ENCODE results near the gene TAS2R43.
"Not testable (repeated sequence)": the region's sequence is repeated elsewhere in the genome, so short reads cannot be mapped to it uniquely, and the experiment has no call there.

Gene TAS2R43

GRCh38 chr12:11092128-11092527 is at the start of gene TAS2R43:
Gene TAS2R43, minus strand, starts transcription at chr12:11092313. Its CDS starts 84 bp downstream, at chr12:11092229.
- Histone ChIP-seq H3K9ac (ENCODE audit: low read depth, low read length) (no peak within 1 kb of the TSS), H3K27me3 (ENCODE audit: control insufficient read depth, insufficient read depth, low read length) (no peaks in the 10 kb centered on the region), H3K9me3 (ENCODE audit: control insufficient read depth, insufficient read depth, low read length) (no peaks in the 10 kb centered on the region), H3K4me1 (ENCODE audit: control insufficient read depth, insufficient read depth, low read length) (no peaks in the 10 kb centered on the region), H3K27ac (ENCODE audit: low read depth, low read length) (no peak within 1 kb of the TSS), H3K36me3 (ENCODE audit: control insufficient read depth, insufficient read depth, low read length) (0 out of 2 replicates have a peak, but pooled peaks cover 2% of the 10 kb centered on the region), H3K4me3 (ENCODE audit: low read depth, low read length) (no peak within 1 kb of the TSS)

- no peak overlapping the region for H3K27ac ChIP-seq (ENCODE audit: low read depth, low read length)
- no peaks in the 10 kb centered on the region for H3K36me3 ChIP-seq (ENCODE audit: control insufficient read depth, insufficient read depth, low read length)
- no peaks in the 10 kb centered on the region for H3K9me3 ChIP-seq (ENCODE audit: control insufficient read depth, insufficient read depth, low read length)
- H3K9ac ChIP-seq (ENCODE audit: low read depth, low read length), result no peak overlapping the region
- no peak overlapping the region for H3K4me3 ChIP-seq (ENCODE audit: low read depth, low read length)
- no peaks in the 10 kb centered on the region for H3K27me3 ChIP-seq (ENCODE audit: control insufficient read depth, insufficient read depth, low read length)
- no peaks in the 10 kb centered on the region for H3K4me1 ChIP-seq (ENCODE audit: control insufficient read depth, insufficient read depth, low read length)
Observed at GRCh38 chr12:11136075-11136474, 44.0 kb upstream of the TAS2R43 start.

- H3K4me1 ChIP-seq (ENCODE audit: control insufficient read depth, insufficient read depth, low read length), result no peaks in the 10 kb centered on the region
- no peaks in the 10 kb centered on the region for H3K9me3 ChIP-seq (ENCODE audit: control insufficient read depth, insufficient read depth, low read length)
- no peak within 1 kb of the TSS for H3K9ac ChIP-seq (ENCODE audit: low read depth, low read length)
- no peaks in the 10 kb centered on the region for H3K36me3 ChIP-seq (ENCODE audit: control insufficient read depth, insufficient read depth, low read length)
- H3K27ac ChIP-seq (ENCODE audit: low read depth, low read length), result no peak within 1 kb of the TSS
- H3K27me3 ChIP-seq (ENCODE audit: control insufficient read depth, insufficient read depth, low read length), result no peaks in the 10 kb centered on the region
- H3K4me3 ChIP-seq (ENCODE audit: low read depth, low read length), result no peak within 1 kb of the TSS
Observed at GRCh38 chr12:11134305-11134704, 42.2 kb upstream of the TAS2R43 start, which contains the start of gene TAS2R30. Gene TAS2R30, minus strand, starts transcription at chr12:11134644. Its CDS starts 400 bp downstream, at chr12:11134244.

- Histone ChIP-seq H3K4me3 (ENCODE audit: low read depth, low read length) (no peak overlapping the region), H3K27me3 (ENCODE audit: control insufficient read depth, insufficient read depth, low read length) (no peaks in the 10 kb centered on the region), H3K36me3 (ENCODE audit: control insufficient read depth, insufficient read depth, low read length) (no peaks in the 10 kb centered on the region), H3K9me3 (ENCODE audit: control insufficient read depth, insufficient read depth, low read length) (no peaks in the 10 kb centered on the region), H3K27ac (ENCODE audit: low read depth, low read length) (no peak overlapping the region), H3K9ac (ENCODE audit: low read depth, low read length) (no peak overlapping the region), H3K4me1 (ENCODE audit: control insufficient read depth, insufficient read depth, low read length) (no peaks in the 10 kb centered on the region)
Observed at GRCh38 chr12:11133816-11134215, 41.7 kb upstream of the TAS2R43 start.

- no peak overlapping the region for H3K27ac ChIP-seq (ENCODE audit: low read depth, low read length)
- H3K9ac ChIP-seq (ENCODE audit: low read depth, low read length), result no peak overlapping the region
- H3K27me3 ChIP-seq (ENCODE audit: control insufficient read depth, insufficient read depth, low read length), result no peaks in the 10 kb centered on the region
- H3K4me3 ChIP-seq (ENCODE audit: low read depth, low read length), result no peak overlapping the region
- no peaks in the 10 kb centered on the region for H3K36me3 ChIP-seq (ENCODE audit: control insufficient read depth, insufficient read depth, low read length)
- H3K9me3 ChIP-seq (ENCODE audit: control insufficient read depth, insufficient read depth, low read length), result no peaks in the 10 kb centered on the region
- H3K4me1 ChIP-seq (ENCODE audit: control insufficient read depth, insufficient read depth, low read length), result no peaks in the 10 kb centered on the region
Observed at GRCh38 chr12:11133162-11133561, 41.0 kb upstream of the TAS2R43 start.

- Histone ChIP-seq H3K27ac (ENCODE audit: low read depth, low read length) (no peak overlapping the region), H3K27me3 (ENCODE audit: control insufficient read depth, insufficient read depth, low read length) (no peaks in the 10 kb centered on the region), H3K9ac (ENCODE audit: low read depth, low read length) (no peak overlapping the region), H3K4me1 (ENCODE audit: control insufficient read depth, insufficient read depth, low read length) (no peaks in the 10 kb centered on the region), H3K4me3 (ENCODE audit: low read depth, low read length) (no peak overlapping the region), H3K36me3 (ENCODE audit: control insufficient read depth, insufficient read depth, low read length) (no peaks in the 10 kb centered on the region), H3K9me3 (ENCODE audit: control insufficient read depth, insufficient read depth, low read length) (no peaks in the 10 kb centered on the region)
Observed at GRCh38 chr12:11130999-11131398, 38.9 kb upstream of the TAS2R43 start.

- Histone ChIP-seq H3K27me3 (ENCODE audit: control insufficient read depth, insufficient read depth, low read length) (no peaks in the 10 kb centered on the region), H3K9me3 (ENCODE audit: control insufficient read depth, insufficient read depth, low read length) (no peaks in the 10 kb centered on the region), H3K4me1 (ENCODE audit: control insufficient read depth, insufficient read depth, low read length) (no peaks in the 10 kb centered on the region), H3K27ac (ENCODE audit: low read depth, low read length) (no peak overlapping the region), H3K36me3 (ENCODE audit: control insufficient read depth, insufficient read depth, low read length) (no peaks in the 10 kb centered on the region), H3K4me3 (ENCODE audit: low read depth, low read length) (no peak overlapping the region), H3K9ac (ENCODE audit: low read depth, low read length) (no peak overlapping the region)
Observed at GRCh38 chr12:11130382-11130781, 38.3 kb upstream of the TAS2R43 start.

- H3K36me3 ChIP-seq (ENCODE audit: control insufficient read depth, insufficient read depth, low read length); H3K27ac ChIP-seq (ENCODE audit: low read depth, low read length); H3K27me3 ChIP-seq (ENCODE audit: control insufficient read depth, insufficient read depth, low read length); H3K9ac ChIP-seq (ENCODE audit: low read depth, low read length); H3K4me3 ChIP-seq (ENCODE audit: low read depth, low read length); H3K9me3 ChIP-seq (ENCODE audit: control insufficient read depth, insufficient read depth, low read length); H3K4me1 ChIP-seq (ENCODE audit: control insufficient read depth, insufficient read depth, low read length): not testable (repeated sequence)
Observed at GRCh38 chr12:11114130-11114529, 22.0 kb upstream of the TAS2R43 start.

- not testable (repeated sequence) for H3K4me1 ChIP-seq (ENCODE audit: control insufficient read depth, insufficient read depth, low read length); H3K27me3 ChIP-seq (ENCODE audit: control insufficient read depth, insufficient read depth, low read length)
Observed at GRCh38 chr12:11111213-11111612, 19.1 kb upstream of the TAS2R43 start.

GRCh38 chr12:11108862-11109261 is 16.7 kb upstream of the TAS2R43 start:
- Histone ChIP-seq H3K9me3 (ENCODE audit: control insufficient read depth, insufficient read depth, low read length) (peaks cover 4% of the 10 kb centered on the region; the same call in 1 of the 2 replicates), H3K4me1 (ENCODE audit: control insufficient read depth, insufficient read depth, low read length) (no peaks in the 10 kb centered on the region), H3K27me3 (ENCODE audit: control insufficient read depth, insufficient read depth, low read length) (no peaks in the 10 kb centered on the region), H3K9ac (ENCODE audit: low read depth, low read length) (no peak overlapping the region), H3K27ac (ENCODE audit: low read depth, low read length) (no peak overlapping the region), H3K4me3 (ENCODE audit: low read depth, low read length) (no peak overlapping the region), H3K36me3 (ENCODE audit: control insufficient read depth, insufficient read depth, low read length) (peaks cover 8% of the 10 kb centered on the region; the same call in 1 of the 2 replicates)

More at GRCh38 chr12:11111213-11111612, 19.1 kb upstream of the TAS2R43 start:
- not testable (repeated sequence) for H3K27ac ChIP-seq (ENCODE audit: low read depth, low read length); H3K36me3 ChIP-seq (ENCODE audit: control insufficient read depth, insufficient read depth, low read length); H3K9ac ChIP-seq (ENCODE audit: low read depth, low read length); H3K9me3 ChIP-seq (ENCODE audit: control insufficient read depth, insufficient read depth, low read length); H3K4me3 ChIP-seq (ENCODE audit: low read depth, low read length)

- Histone ChIP-seq H3K27ac (ENCODE audit: low read depth, low read length) (no peak overlapping the region), H3K4me1 (ENCODE audit: control insufficient read depth, insufficient read depth, low read length) (no peaks in the 10 kb centered on the region), H3K27me3 (ENCODE audit: control insufficient read depth, insufficient read depth, low read length) (no peaks in the 10 kb centered on the region), H3K9me3 (ENCODE audit: control insufficient read depth, insufficient read depth, low read length) (peaks cover 4% of the 10 kb centered on the region; the same call in 1 of the 2 replicates), H3K9ac (ENCODE audit: low read depth, low read length) (no peak overlapping the region), H3K36me3 (ENCODE audit: control insufficient read depth, insufficient read depth, low read length) (peaks cover 8% of the 10 kb centered on the region; the same call in 1 of the 2 replicates), H3K4me3 (ENCODE audit: low read depth, low read length) (no peak overlapping the region)
Observed at GRCh38 chr12:11107719-11108118, 15.6 kb upstream of the TAS2R43 start.
